ENCODE results near the gene NTNG1. TPM values are rescaled to one million over a fixed set of nuclear protein-coding genes. Genes with fewer than 3 reads are reported as not detected.
A peak's percentile ranks its signal among the peaks of the same experiment; 100 is the strongest.

The NTNG1 gene
- total and polyA plus RNA-seq, 2 of the 4 experiments (the other 2 are of a cell fraction): 1.2 to 2.3 TPM

DNA sequence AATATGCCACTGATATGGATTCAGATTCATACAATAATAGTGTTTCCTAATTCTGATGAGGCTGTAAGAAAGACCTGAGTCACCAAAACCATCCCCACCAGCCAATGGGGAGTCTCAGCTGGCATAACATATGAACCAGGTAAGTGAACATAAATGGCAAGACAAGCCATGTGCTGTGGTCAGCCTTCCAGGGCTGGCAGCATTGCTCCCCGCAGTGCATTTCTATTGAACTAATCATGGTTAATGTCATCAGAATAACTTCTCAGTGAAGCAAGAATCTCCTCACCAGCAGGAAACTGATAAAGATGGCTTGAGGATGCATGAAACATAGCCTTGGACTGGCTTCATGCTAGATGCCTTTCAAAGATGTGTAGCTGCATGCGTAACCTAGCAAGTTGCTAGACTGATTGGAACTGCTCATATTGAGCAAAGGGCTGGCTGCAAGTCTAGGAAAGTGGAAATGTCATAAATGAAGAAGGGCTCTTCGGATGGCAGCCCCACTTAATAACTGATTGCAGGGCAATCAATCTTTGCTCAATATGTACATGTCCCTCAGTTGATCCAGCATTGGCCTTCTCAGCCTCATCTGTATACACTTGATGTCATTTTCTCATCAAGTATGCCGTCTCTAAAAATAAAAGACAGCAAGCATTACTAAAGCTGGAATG is 88.0 kb downstream of the NTNG1 start:
- no peak overlapping the region for H4K91ac ChIP-seq (ENCODE audit: insufficient read depth, low read depth, low read length)
- DNase-seq (peak; percentile 11), ATAC-seq (ENCODE audit: low read depth) (no peak)
- no peak overlapping the region for H3K9ac ChIP-seq (ENCODE audit: low read depth, low read length)
- no peak overlapping the region for H4K8ac ChIP-seq (ENCODE audit: low read depth in 2 of 2, low read length in 2 of 2)
- POLR2A ChIA-PET (ENCODE audit: unreplicated experiment): no interaction called here
- H2BK120ac ChIP-seq (ENCODE audit: low read depth, low read length): no peak overlapping the region
- no peak overlapping the region for H2BK5ac ChIP-seq (ENCODE audit: low read depth, low read length, poor library complexity, severe bottlenecking)
- WGBS, 2 experiments (ENCODE audit: extremely low coverage in 2 of 2, insufficient read length in 1 of 2): 82% methylated on average over 2 of the region's 4 CpGs; no CpG with 5 or more reads in 1 of the 2 experiments
- no peak overlapping the region for H3K4me2 ChIP-seq (ENCODE audit: low read depth, low read length)
- CTCF ChIA-PET: no interaction called here
- H3K9me1 ChIP-seq (ENCODE audit: insufficient read depth, low read length): no peaks in the 10 kb centered on the region
- H3K27me3 ChIP-seq (ENCODE audit: control insufficient read depth, insufficient read depth, low read length): no peaks in the 10 kb centered on the region
- no peak overlapping the region for H3K27ac ChIP-seq (ENCODE audit: insufficient read depth, low read length)
- H3K4ac ChIP-seq (ENCODE audit: low read depth, low read length): no peak overlapping the region
- H2AK9ac ChIP-seq (replicated peaks; ENCODE audit: low read depth, low read length, poor library complexity): no peak overlapping the region
- H4K20me1 ChIP-seq (ENCODE audit: insufficient read depth, low read length): no peaks in the 10 kb centered on the region
- H2AK5ac ChIP-seq (ENCODE audit: low read depth, low read length): no peak overlapping the region
- no peak overlapping the region for H3K14ac ChIP-seq (replicated peaks; ENCODE audit: low read depth, low read length)
- intact Hi-C loops (cut with micrococcal nuclease) (no loop called here), dilution Hi-C loops (cut with HindIII; ENCODE audit: low sequenced_read_pairs, unreplicated experiment) (no loop called here), in situ Hi-C loops (cut with MboI; ENCODE audit: low sequenced_read_pairs) (no loop called here)
- H3K79me1 ChIP-seq (ENCODE audit: low read depth in 1 of 2, low read length in 2 of 2): no peaks in the 10 kb centered on the region
- H2AFZ ChIP-seq (replicated peaks; ENCODE audit: low read length, poor library complexity): no peak overlapping the region
- H3K56ac ChIP-seq (ENCODE audit: extremely low read depth, insufficient read depth, low read length): no peak overlapping the region
- H3K4me1 ChIP-seq (ENCODE audit: control insufficient read depth, insufficient read depth, low read length): no peaks in the 10 kb centered on the region
- H2BK20ac ChIP-seq (ENCODE audit: low read depth, low read length): no peak overlapping the region
- no peaks in the 10 kb centered on the region; the same call in 1 of the 2 replicates for H3K9me3 ChIP-seq (ENCODE audit: control insufficient read depth, insufficient read depth, low read length)
- no peak overlapping the region for H2BK15ac ChIP-seq (ENCODE audit: low read depth, low read length)
- H3K36me3 ChIP-seq (ENCODE audit: control insufficient read depth, insufficient read depth, low read length): no peaks in the 10 kb centered on the region
- TF ChIP-seq POLR2A (IDR thresholded peaks at IDR 0.05; ENCODE audit: low read depth, low read length): no peak
- no peak for TF ChIP-seq BHLHE40 (IDR thresholded peaks at IDR 0.05; ENCODE audit: low read depth, low read length)
- TF ChIP-seq NFE2L2 (IDR thresholded peaks at IDR 0.05; ENCODE audit: low read depth, low read length): no peak
- TF ChIP-seq MAZ (IDR thresholded peaks at IDR 0.05; ENCODE audit: borderline replicate concordance, low read depth, low read length): no peak
- TF ChIP-seq RAD21 (IDR thresholded peaks at IDR 0.05; ENCODE audit: low read length): no peak
- no peak for TF ChIP-seq FOS (IDR thresholded peaks at IDR 0.05; ENCODE audit: low read depth, low read length)
- no peak for TF ChIP-seq CEBPB (IDR thresholded peaks at IDR 0.05; ENCODE audit: low read depth, low read length)
- no peak for TF ChIP-seq MXI1 (IDR thresholded peaks at IDR 0.05; ENCODE audit: borderline replicate concordance, low read depth, low read length)
- TF ChIP-seq, protein P1, sequence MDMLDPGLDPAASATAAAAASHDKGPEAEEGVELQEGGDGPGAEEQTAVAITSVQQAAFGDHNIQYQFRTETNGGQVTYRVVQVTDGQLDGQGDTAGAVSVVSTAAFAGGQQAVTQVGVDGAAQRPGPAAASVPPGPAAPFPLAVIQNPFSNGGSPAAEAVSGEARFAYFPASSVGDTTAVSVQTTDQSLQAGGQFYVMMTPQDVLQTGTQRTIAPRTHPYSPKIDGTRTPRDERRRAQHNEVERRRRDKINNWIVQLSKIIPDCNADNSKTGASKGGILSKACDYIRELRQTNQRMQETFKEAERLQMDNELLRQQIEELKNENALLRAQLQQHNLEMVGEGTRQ (IDR thresholded peaks at IDR 0.05; ENCODE audit: low read depth, low read length): no peak
- no peak for TF ChIP-seq SMC3 (IDR thresholded peaks at IDR 0.05; ENCODE audit: low read depth, low read length)
- no peak for TF ChIP-seq RFX5 (IDR thresholded peaks at IDR 0.05; ENCODE audit: low read depth, low read length)
- TF ChIP-seq MAFK (IDR thresholded peaks at IDR 0.05; ENCODE audit: low read depth, low read length): no peak
- no peak for TF ChIP-seq CHD1 (IDR thresholded peaks at IDR 0.05; ENCODE audit: low read depth, low read length)
- TF ChIP-seq, protein P2, sequence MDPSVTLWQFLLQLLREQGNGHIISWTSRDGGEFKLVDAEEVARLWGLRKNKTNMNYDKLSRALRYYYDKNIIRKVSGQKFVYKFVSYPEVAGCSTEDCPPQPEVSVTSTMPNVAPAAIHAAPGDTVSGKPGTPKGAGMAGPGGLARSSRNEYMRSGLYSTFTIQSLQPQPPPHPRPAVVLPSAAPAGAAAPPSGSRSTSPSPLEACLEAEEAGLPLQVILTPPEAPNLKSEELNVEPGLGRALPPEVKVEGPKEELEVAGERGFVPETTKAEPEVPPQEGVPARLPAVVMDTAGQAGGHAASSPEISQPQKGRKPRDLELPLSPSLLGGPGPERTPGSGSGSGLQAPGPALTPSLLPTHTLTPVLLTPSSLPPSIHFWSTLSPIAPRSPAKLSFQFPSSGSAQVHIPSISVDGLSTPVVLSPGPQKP (IDR thresholded peaks at IDR 0.05; ENCODE audit: borderline replicate concordance, low read depth, low read length): no peak
- no peak for TF ChIP-seq RCOR1 (IDR thresholded peaks at IDR 0.05; ENCODE audit: insufficient replicate concordance, low read length)
- TF ChIP-seq CTCF (conservative IDR thresholded peaks at IDR 0.05; ENCODE audit: low read depth, low read length): no peak
- no peak overlapping the region for H4K5ac ChIP-seq (ENCODE audit: low read depth, low read length)
- no peak overlapping the region for H3K4me3 ChIP-seq (ENCODE audit: insufficient read depth, low read depth, low read length)
- no peak overlapping the region for H3K23ac ChIP-seq (ENCODE audit: low read depth, low read length)
- H3K18ac ChIP-seq (ENCODE audit: low read depth, low read length): no peak overlapping the region
- no TSS peak for BruUV-seq (replicated peaks)

Measured in IMR-90 (cell line).